ENCODE measurements around the gene ACSL5. TPM values are rescaled to one million over a fixed set of nuclear protein-coding genes. Genes with fewer than 3 reads are reported as not detected.

Gene ACSL5
- total and polyA plus RNA-seq, 9 donors = 7.9 to 34.2 (median 20.6) TPM

- Histone ChIP-seq H3K4me3 (no peak overlapping the region), H3K27ac (no peak overlapping the region), H3K9me3 (no peaks in the 10 kb centered on the region), H3K36me3 (no peaks in the 10 kb centered on the region), H3K27me3 (no peaks in the 10 kb centered on the region), H3K4me1 (ENCODE audit: insufficient read depth) (no peaks in the 10 kb centered on the region)
- intact Hi-C loops (cut with DNase I) = no loop called here
- DNase-seq = no peak
- TF ChIP-seq EP300 (IDR thresholded peaks at IDR 0.05) = no peak
- TF ChIP-seq CTCF (IDR thresholded peaks at IDR 0.05) = no peak
- TF ChIP-seq POLR2A (IDR thresholded peaks at IDR 0.05) = no peak
- WGBS, 3 donors = 28 to 34% (median 34%) methylated on average over 5 of the region's 5 CpGs
Measured at GRCh38 chr10:112335111-112335867, 38.6 kb upstream of the ACSL5 start.

- Histone ChIP-seq H3K27ac (no peak overlapping the region), H3K4me1 (ENCODE audit: insufficient read depth) (no peaks in the 10 kb centered on the region), H3K36me3 (no peaks in the 10 kb centered on the region), H3K27me3 (no peaks in the 10 kb centered on the region), H3K9me3 (no peaks in the 10 kb centered on the region), H3K4me3 (no peak overlapping the region)
- intact Hi-C loops (cut with DNase I) = no loop called here
- TF ChIP-seq CTCF (IDR thresholded peaks at IDR 0.05) (no peak), EP300 (IDR thresholded peaks at IDR 0.05) (no peak), POLR2A (IDR thresholded peaks at IDR 0.05) (no peak)
- DNase-seq = no peak
- WGBS, 3 donors = 67 to 79% (median 77%) methylated on average over 4 of the region's 4 CpGs
Measured at GRCh38 chr10:112335868-112336265, 38.0 kb upstream of the ACSL5 start.

GRCh38 chr10:112336556-112337201 is 37.2 kb upstream of the ACSL5 start:
- WGBS, 3 donors = 74 to 81% (median 81%) methylated on average over 5 of the region's 5 CpGs
- Histone ChIP-seq H3K27ac (no peak overlapping the region), H3K9me3 (no peaks in the 10 kb centered on the region), H3K4me1 (ENCODE audit: insufficient read depth) (no peaks in the 10 kb centered on the region), H3K4me3 (no peak overlapping the region), H3K36me3 (no peaks in the 10 kb centered on the region), H3K27me3 (no peaks in the 10 kb centered on the region)
- intact Hi-C loops (cut with DNase I) = no loop called here
- no peak for TF ChIP-seq CTCF (IDR thresholded peaks at IDR 0.05)
- TF ChIP-seq POLR2A (IDR thresholded peaks at IDR 0.05) = no peak
- no peak for DNase-seq

GRCh38 chr10:112338957-112339356 is 35.0 kb upstream of the ACSL5 start:
- intact Hi-C loops (cut with DNase I) = no loop called here
- Histone ChIP-seq H3K9me3 (no peaks in the 10 kb centered on the region), H3K4me3 (no peak overlapping the region), H3K27me3 (no peaks in the 10 kb centered on the region), H3K27ac (no peak overlapping the region), H3K36me3 (no peaks in the 10 kb centered on the region), H3K4me1 (ENCODE audit: insufficient read depth) (no peaks in the 10 kb centered on the region)
- 61 to 79% (median 70%) methylated on average over 3 of the region's 3 CpGs for WGBS, 3 donors
- DNase-seq = no peak
- TF ChIP-seq EP300 (IDR thresholded peaks at IDR 0.05) = no peak
- TF ChIP-seq POLR2A (IDR thresholded peaks at IDR 0.05) = no peak
- TF ChIP-seq CTCF (IDR thresholded peaks at IDR 0.05) = no peak
